OCI-LY1 (cell line): Measurements from ENCODE around the gene RASGEF1C.

Experiments used
- EZH2 ChIP-seq: fragments of 200-600 bp; sonication (generic), shearing (Covaris generic); IDR thresholded peaks from 2 replicates; pipeline ENCODE4 v1.8.0; 2017; ENCODE audit warnings: borderline replicate concordance, mixed run types, mild to moderate bottlenecking, antibody characterized with exemption, low read length, moderate library complexity, mixed read lengths
- TF ChIP-seq, protein P1 (sequence below): fragments of 200-600 bp; sonication (generic), shearing (Covaris generic); IDR thresholded peaks from 2 replicates; pipeline ENCODE4 v1.5.1; 2017; ENCODE audit warnings: mild to moderate bottlenecking, antibody characterized with exemption, low read length, moderate library complexity, mixed read lengths

DNA sequence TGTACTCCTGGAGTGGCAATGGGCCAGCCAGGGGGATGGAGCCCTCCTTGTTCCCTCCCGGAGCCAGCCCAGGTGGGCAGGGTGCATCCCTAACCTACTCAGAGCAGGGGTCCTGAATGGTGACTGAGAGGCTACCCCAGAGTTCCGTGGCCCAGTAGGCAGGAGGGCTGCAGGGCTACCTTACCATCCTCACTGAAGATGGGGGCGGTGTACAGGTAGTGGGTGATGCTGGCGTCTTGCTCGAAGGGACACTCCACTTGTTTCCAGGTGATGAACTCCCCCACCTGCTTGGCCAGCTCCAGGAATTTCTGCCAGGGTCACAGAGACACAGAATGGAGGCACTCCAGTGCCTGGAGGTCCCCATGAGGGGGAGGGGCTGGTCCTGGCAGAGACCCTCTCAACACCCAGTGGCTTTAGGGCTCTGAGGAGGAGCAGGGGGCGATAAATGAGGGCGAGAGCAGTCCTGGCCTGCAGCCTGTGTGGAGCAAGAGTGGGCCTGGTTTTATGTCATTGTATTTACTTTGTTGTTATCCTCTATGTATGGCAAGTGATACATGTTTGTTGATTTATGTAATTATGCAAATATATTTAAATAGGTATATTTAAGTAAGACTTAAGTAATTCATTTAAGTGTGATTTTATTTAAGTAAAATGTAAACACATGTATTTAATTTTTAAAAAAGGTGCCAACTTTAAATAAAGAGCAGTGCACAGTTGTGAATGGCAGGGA is 97.6 kb downstream of the RASGEF1C start:
- TF ChIP-seq, protein P1, sequence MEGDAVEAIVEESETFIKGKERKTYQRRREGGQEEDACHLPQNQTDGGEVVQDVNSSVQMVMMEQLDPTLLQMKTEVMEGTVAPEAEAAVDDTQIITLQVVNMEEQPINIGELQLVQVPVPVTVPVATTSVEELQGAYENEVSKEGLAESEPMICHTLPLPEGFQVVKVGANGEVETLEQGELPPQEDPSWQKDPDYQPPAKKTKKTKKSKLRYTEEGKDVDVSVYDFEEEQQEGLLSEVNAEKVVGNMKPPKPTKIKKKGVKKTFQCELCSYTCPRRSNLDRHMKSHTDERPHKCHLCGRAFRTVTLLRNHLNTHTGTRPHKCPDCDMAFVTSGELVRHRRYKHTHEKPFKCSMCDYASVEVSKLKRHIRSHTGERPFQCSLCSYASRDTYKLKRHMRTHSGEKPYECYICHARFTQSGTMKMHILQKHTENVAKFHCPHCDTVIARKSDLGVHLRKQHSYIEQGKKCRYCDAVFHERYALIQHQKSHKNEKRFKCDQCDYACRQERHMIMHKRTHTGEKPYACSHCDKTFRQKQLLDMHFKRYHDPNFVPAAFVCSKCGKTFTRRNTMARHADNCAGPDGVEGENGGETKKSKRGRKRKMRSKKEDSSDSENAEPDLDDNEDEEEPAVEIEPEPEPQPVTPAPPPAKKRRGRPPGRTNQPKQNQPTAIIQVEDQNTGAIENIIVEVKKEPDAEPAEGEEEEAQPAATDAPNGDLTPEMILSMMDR, result no peak
- TF ChIP-seq EZH2, result no peak
